ENCODE measurements around the gene DICER1. TPM values are rescaled to one million over a fixed set of nuclear protein-coding genes. Genes with fewer than 3 reads are reported as not detected.
"Not testable (repeated sequence)": the region's sequence is repeated elsewhere in the genome, so short reads cannot be mapped to it uniquely, and the experiment has no call there.

Gene DICER1
- total and polyA plus RNA-seq, 2 donors (not counting 1 experiment from before 2014, with no cell fraction given), result 15.4 to 90.4 TPM

DNA sequence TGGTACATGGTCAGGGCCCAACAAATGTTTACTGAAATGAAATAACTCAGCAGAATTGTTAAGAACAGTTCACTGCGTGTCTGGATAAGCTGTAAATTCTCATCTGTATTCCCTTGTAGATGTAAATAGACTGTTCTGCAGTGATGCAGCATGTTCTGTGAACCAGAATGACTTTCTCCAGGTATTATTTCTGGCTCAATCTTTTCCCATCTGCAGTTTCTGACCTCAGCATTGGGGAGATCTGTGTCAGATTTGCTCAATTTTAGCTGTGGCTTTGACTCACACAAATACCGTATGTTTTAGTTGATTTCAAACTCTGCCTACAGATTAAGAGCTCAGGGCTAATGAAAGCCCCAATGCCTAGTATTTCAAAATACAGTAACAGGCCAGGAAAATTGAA, 49.2 kb upstream of the DICER1 start:
- Histone ChIP-seq H3K4me3 (ENCODE audit: control extremely low read depth in 1 of 5, extremely low read depth in 1 of 5, insufficient read depth in 1 of 5, low read depth in 2 of 5, low read length in 4 of 5) (no peak overlapping the region), H3K4me1 (ENCODE audit: control insufficient read depth in 2 of 2, insufficient read depth in 2 of 2, low read length in 2 of 2) (no peaks in the 10 kb centered on the region), H2AFZ (ENCODE audit: insufficient read depth, low read depth, low read length, poor library complexity, severe bottlenecking) (no peak overlapping the region), H3K9me3 (ENCODE audit: control extremely low read depth in 1 of 3, control insufficient read depth in 2 of 3, insufficient read depth in 1 of 3, low read length in 2 of 3) (peaks cover 0 to 5% (median 0%) of the 10 kb centered on the region in 3 donors), H3K27me3 (replicated peaks in 1 of 4; ENCODE audit: control extremely low read depth in 1 of 4, control insufficient read depth in 3 of 4, insufficient read depth in 4 of 4, low read length in 3 of 4) (no peaks in the 10 kb centered on the region), H4K20me1 (ENCODE audit: control insufficient read depth, insufficient read depth, low read length, poor library complexity, severe bottlenecking) (no peaks in the 10 kb centered on the region), H3K79me2 (ENCODE audit: control insufficient read depth, insufficient read depth, low read length) (no peaks in the 10 kb centered on the region), H3K9ac (ENCODE audit: low read length) (no peak overlapping the region), H3K36me3 (replicated peaks in 1 of 2; ENCODE audit: control extremely low read depth in 1 of 2, control insufficient read depth in 1 of 2, extremely low read depth in 1 of 2, insufficient read depth in 2 of 2, low read length in 1 of 2) (peaks cover 0 to 15% of the 10 kb centered on the region in 2 experiments), H3K4me2 (replicated peaks; ENCODE audit: low read depth, low read length, poor library complexity, severe bottlenecking) (no peak overlapping the region), H3K27ac (ENCODE audit: low read length in 2 of 2) (no peak overlapping the region)
- DNase-seq (no peak), ATAC-seq (ENCODE audit: low read depth) (no peak)
- H3K4me1 Mint-ChIP-seq, result no peaks in the 10 kb centered on the region
- H3K27me3 Mint-ChIP-seq, result peaks cover 3% of the 10 kb centered on the region
- CTCF ChIA-PET, result no interaction called here
- intact Hi-C loops (cut with micrococcal nuclease), result no loop called here
- H3K9me3 Mint-ChIP-seq (ENCODE audit: insufficient read depth), result peaks cover 9% of the 10 kb centered on the region
- no peak overlapping the region for H3K4me3 Mint-ChIP-seq
- POLR2A ChIA-PET, result no interaction called here
- no peak overlapping the region for H3K27ac Mint-ChIP-seq
- WGBS (ENCODE audit: insufficient coverage), result 100% methylated on average over 1 of the region's 2 CpGs
- no peak for TF ChIP-seq EZH2 (IDR thresholded peaks at IDR 0.05; ENCODE audit: borderline replicate concordance, insufficient read depth, low read depth, low read length, poor library complexity, severe bottlenecking)
- TF ChIP-seq, protein P1, sequence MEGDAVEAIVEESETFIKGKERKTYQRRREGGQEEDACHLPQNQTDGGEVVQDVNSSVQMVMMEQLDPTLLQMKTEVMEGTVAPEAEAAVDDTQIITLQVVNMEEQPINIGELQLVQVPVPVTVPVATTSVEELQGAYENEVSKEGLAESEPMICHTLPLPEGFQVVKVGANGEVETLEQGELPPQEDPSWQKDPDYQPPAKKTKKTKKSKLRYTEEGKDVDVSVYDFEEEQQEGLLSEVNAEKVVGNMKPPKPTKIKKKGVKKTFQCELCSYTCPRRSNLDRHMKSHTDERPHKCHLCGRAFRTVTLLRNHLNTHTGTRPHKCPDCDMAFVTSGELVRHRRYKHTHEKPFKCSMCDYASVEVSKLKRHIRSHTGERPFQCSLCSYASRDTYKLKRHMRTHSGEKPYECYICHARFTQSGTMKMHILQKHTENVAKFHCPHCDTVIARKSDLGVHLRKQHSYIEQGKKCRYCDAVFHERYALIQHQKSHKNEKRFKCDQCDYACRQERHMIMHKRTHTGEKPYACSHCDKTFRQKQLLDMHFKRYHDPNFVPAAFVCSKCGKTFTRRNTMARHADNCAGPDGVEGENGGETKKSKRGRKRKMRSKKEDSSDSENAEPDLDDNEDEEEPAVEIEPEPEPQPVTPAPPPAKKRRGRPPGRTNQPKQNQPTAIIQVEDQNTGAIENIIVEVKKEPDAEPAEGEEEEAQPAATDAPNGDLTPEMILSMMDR (IDR thresholded peaks at IDR 0.05), result no peak

DNA sequence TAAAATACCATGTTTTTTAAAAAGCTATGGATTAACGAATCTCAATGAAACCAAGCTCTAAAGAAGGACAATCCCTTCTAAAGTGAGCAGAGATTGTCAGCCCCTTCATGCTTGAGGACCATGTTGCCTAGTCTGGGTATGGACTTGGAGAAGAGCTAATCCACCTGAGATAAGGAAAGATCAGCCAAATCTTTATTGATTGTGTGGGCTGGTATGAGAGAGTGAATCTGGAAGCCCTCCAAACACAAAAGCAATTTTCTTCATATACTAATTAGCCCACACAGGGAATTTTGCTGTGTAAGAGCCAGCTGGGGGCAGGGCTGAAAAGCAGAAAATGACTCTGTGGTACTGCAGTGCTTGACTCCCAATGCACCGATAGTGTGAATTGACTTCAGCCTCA, 47.4 kb upstream of the DICER1 start:
- 100% methylated on average over 1 of the region's 2 CpGs for WGBS (ENCODE audit: insufficient coverage)
- no peaks in the 10 kb centered on the region for H3K27me3 ChIP-seq (replicated peaks in 1 of 4; ENCODE audit: control extremely low read depth in 1 of 4, control insufficient read depth in 3 of 4, insufficient read depth in 4 of 4, low read length in 3 of 4)
- TF ChIP-seq EZH2 (IDR thresholded peaks at IDR 0.05; ENCODE audit: borderline replicate concordance, insufficient read depth, low read depth, low read length, poor library complexity, severe bottlenecking), result no peak
- TF ChIP-seq, protein P1 (IDR thresholded peaks at IDR 0.05), result no peak
- no peaks in the 10 kb centered on the region for H3K4me1 Mint-ChIP-seq
- H3K79me2 ChIP-seq (ENCODE audit: control insufficient read depth, insufficient read depth, low read length), result no peaks in the 10 kb centered on the region
- peaks cover 3% of the 10 kb centered on the region for H3K27me3 Mint-ChIP-seq
- no peak overlapping the region for H2AFZ ChIP-seq (ENCODE audit: insufficient read depth, low read depth, low read length, poor library complexity, severe bottlenecking)
- no peaks in the 10 kb centered on the region for H3K4me1 ChIP-seq (ENCODE audit: control insufficient read depth in 2 of 2, insufficient read depth in 2 of 2, low read length in 2 of 2)
- H4K20me1 ChIP-seq (ENCODE audit: control insufficient read depth, insufficient read depth, low read length, poor library complexity, severe bottlenecking), result no peaks in the 10 kb centered on the region
- H3K9me3 ChIP-seq (ENCODE audit: control extremely low read depth in 1 of 3, control insufficient read depth in 2 of 3, insufficient read depth in 1 of 3, low read length in 2 of 3), result peaks cover 0 to 5% (median 0%) of the 10 kb centered on the region in 3 donors
- ATAC-seq (ENCODE audit: low read depth), result no peak
- intact Hi-C loops (cut with micrococcal nuclease), result no loop called here
- H3K36me3 ChIP-seq (replicated peaks in 1 of 2; ENCODE audit: control extremely low read depth in 1 of 2, control insufficient read depth in 1 of 2, extremely low read depth in 1 of 2, insufficient read depth in 2 of 2, low read length in 1 of 2), result peaks cover 0 to 15% of the 10 kb centered on the region in 2 experiments
- no peak overlapping the region for H3K9ac ChIP-seq (ENCODE audit: low read length)
- H3K9me3 Mint-ChIP-seq (ENCODE audit: insufficient read depth), result peaks cover 9% of the 10 kb centered on the region
- ChIA-PET POLR2A (no interaction called here), CTCF (no interaction called here)
- no peak for DNase-seq
- H3K27ac Mint-ChIP-seq, result no peak overlapping the region
- no peak overlapping the region for H3K4me2 ChIP-seq (replicated peaks; ENCODE audit: low read depth, low read length, poor library complexity, severe bottlenecking)
- H3K4me3 ChIP-seq (ENCODE audit: control extremely low read depth in 1 of 5, extremely low read depth in 1 of 5, insufficient read depth in 1 of 5, low read depth in 2 of 5, low read length in 4 of 5), result no peak overlapping the region
- no peak overlapping the region for H3K27ac ChIP-seq (ENCODE audit: low read length in 2 of 2)
- H3K4me3 Mint-ChIP-seq, result no peak overlapping the region

- intact Hi-C loops (cut with micrococcal nuclease); H3K4me1 ChIP-seq (ENCODE audit: control insufficient read depth in 2 of 2, insufficient read depth in 2 of 2, low read length in 2 of 2); H3K9ac ChIP-seq (ENCODE audit: low read length); H3K4me1 Mint-ChIP-seq; H3K27me3 Mint-ChIP-seq; H3K9me3 ChIP-seq (ENCODE audit: control extremely low read depth in 1 of 3, control insufficient read depth in 2 of 3, insufficient read depth in 1 of 3, low read length in 2 of 3); H3K27ac Mint-ChIP-seq; H3K79me2 ChIP-seq (ENCODE audit: control insufficient read depth, insufficient read depth, low read length); H3K4me2 ChIP-seq (replicated peaks; ENCODE audit: low read depth, low read length, poor library complexity, severe bottlenecking); H4K20me1 ChIP-seq (ENCODE audit: control insufficient read depth, insufficient read depth, low read length, poor library complexity, severe bottlenecking); H2AFZ ChIP-seq (ENCODE audit: insufficient read depth, low read depth, low read length, poor library complexity, severe bottlenecking); H3K27me3 ChIP-seq (replicated peaks in 1 of 4; ENCODE audit: control extremely low read depth in 1 of 4, control insufficient read depth in 3 of 4, insufficient read depth in 4 of 4, low read length in 3 of 4); H3K27ac ChIP-seq (ENCODE audit: low read length in 2 of 2); CTCF ChIA-PET; DNase-seq; H3K9me3 Mint-ChIP-seq (ENCODE audit: insufficient read depth); POLR2A ChIA-PET; ATAC-seq (ENCODE audit: low read depth); H3K4me3 Mint-ChIP-seq; H3K4me3 ChIP-seq (ENCODE audit: control extremely low read depth in 1 of 5, extremely low read depth in 1 of 5, insufficient read depth in 1 of 5, low read depth in 2 of 5, low read length in 4 of 5): not testable (repeated sequence)
- WGBS (ENCODE audit: insufficient coverage), result no CpG with 5 or more reads among the region's 2 CpGs
- peaks cover 0 to 15% of the 10 kb centered on the region in 2 experiments for H3K36me3 ChIP-seq (replicated peaks in 1 of 2; ENCODE audit: control extremely low read depth in 1 of 2, control insufficient read depth in 1 of 2, extremely low read depth in 1 of 2, insufficient read depth in 2 of 2, low read length in 1 of 2)
Measured at GRCh38 chr14:95201745-95202144, 44.4 kb upstream of the DICER1 start.

All from B cell (primary cell).